Measurements from ENCODE around the gene OTC. TPM values are rescaled to one million over a fixed set of nuclear protein-coding genes. Genes with fewer than 3 reads are reported as not detected.

OTC gene
- polyA plus RNA-seq = 100 to 1,000 TPM in 1 of 4 donors, 10 to 100 TPM in 3; 65.4 to 130 (median 70.9) TPM
- long read RNA-seq, donor 1, transcript OTC-201 (10 exons, 1,585 nt) = major isoform, 90 of 175 reads
- long read RNA-seq, donor 1, partial matches to known transcripts = 85 of 175 reads
- long read RNA-seq, donor 1, other reads (novel, unspliced or antisense) = 0 of 175 reads
- long read RNA-seq, donor 2, transcript OTC-201 (10 exons, 1,585 nt) = major isoform, 10 of 10 reads
- long read RNA-seq, donor 2, partial matches to known transcripts = 0 of 10 reads
- long read RNA-seq, donor 2, other reads (novel, unspliced or antisense) = 0 of 10 reads
- long read RNA-seq, donor 3, transcript OTC-201 (10 exons, 1,585 nt) = major isoform, 12 of 24 reads
- long read RNA-seq, donor 3, partial matches to known transcripts = 12 of 24 reads
- long read RNA-seq, donor 3, other reads (novel, unspliced or antisense) = 0 of 24 reads
- long read RNA-seq, donor 4 = 0 reads
- long read RNA-seq, donor 5, partial matches to known transcripts = 0 of 2 reads
- long read RNA-seq, donor 5, other reads (novel, unspliced or antisense) = 0 of 2 reads
- long read RNA-seq, donor 6, transcript OTC-201 (10 exons, 1,585 nt) = major isoform, 29 of 55 reads
- long read RNA-seq, donor 6, partial matches to known transcripts = 26 of 55 reads
- long read RNA-seq, donor 6, other reads (novel, unspliced or antisense) = 0 of 55 reads
- long read RNA-seq, donor 7 = 0 reads
- long read RNA-seq, donor 8 = 0 reads
- long read RNA-seq, donor 9, transcript OTC-201 (10 exons, 1,585 nt) = major isoform, 10 of 15 reads
- long read RNA-seq, donor 9, partial matches to known transcripts = 5 of 15 reads
- long read RNA-seq, donor 9, other reads (novel, unspliced or antisense) = 0 of 15 reads
- long read RNA-seq, donor 10, transcript OTC-201 (10 exons, 1,585 nt) = major isoform, 9 of 9 reads
- long read RNA-seq, donor 10, partial matches to known transcripts = 0 of 9 reads
- long read RNA-seq, donor 10, other reads (novel, unspliced or antisense) = 0 of 9 reads

DNA sequence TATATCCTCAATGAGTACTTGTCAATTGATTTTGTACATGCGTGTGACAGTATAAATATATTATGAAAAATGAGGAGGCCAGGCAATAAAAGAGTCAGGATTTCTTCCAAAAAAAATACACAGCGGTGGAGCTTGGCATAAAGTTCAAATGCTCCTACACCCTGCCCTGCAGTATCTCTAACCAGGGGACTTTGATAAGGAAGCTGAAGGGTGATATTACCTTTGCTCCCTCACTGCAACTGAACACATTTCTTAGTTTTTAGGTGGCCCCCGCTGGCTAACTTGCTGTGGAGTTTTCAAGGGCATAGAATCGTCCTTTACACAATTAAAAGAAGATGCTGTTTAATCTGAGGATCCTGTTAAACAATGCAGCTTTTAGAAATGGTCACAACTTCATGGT is at the start of gene OTC:
TSS of gene OTC (plus strand) at position 243 of the 400 bp plus-strand sequence. CDS start at position 336, 93 bp downstream.
- WGBS, 3 donors = 15 to 54% (median 29%) methylated on average over 4 of the region's 4 CpGs
- no peaks in the 10 kb centered on the region for H3K27me3 ChIP-seq (ENCODE audit: control insufficient read depth in 3 of 3, insufficient read depth in 3 of 3, low read length in 3 of 3)
- peak; percentile 48 to 63 for DNase-seq
- H3K27ac ChIP-seq (ENCODE audit: low read depth in 1 of 3, low read length in 2 of 3) = peak within 1 kb of the TSS; percentile 32 to 74 (median 45)
- H3K9me3 ChIP-seq (ENCODE audit: control insufficient read depth in 2 of 2, insufficient read depth in 1 of 2, low read depth in 1 of 2, low read length in 1 of 2) = no peaks in the 10 kb centered on the region
- peaks cover 0 to 14% (median 0%) of the 10 kb centered on the region in 3 donors for H3K4me1 ChIP-seq (ENCODE audit: control insufficient read depth in 3 of 3, insufficient read depth in 2 of 3, low read depth in 1 of 3, low read length in 2 of 3)
- no peak for FAIRE-seq
- no peaks in the 10 kb centered on the region for H3K36me3 ChIP-seq (ENCODE audit: control insufficient read depth in 3 of 3, insufficient read depth in 2 of 3, low read depth in 1 of 3, low read length in 3 of 3)
- H3K4me3 ChIP-seq (ENCODE audit: low read depth in 1 of 3, low read length in 3 of 3) = peak within 1 kb of the TSS in 2 of 3 donors; percentile 45 to 53

DNA sequence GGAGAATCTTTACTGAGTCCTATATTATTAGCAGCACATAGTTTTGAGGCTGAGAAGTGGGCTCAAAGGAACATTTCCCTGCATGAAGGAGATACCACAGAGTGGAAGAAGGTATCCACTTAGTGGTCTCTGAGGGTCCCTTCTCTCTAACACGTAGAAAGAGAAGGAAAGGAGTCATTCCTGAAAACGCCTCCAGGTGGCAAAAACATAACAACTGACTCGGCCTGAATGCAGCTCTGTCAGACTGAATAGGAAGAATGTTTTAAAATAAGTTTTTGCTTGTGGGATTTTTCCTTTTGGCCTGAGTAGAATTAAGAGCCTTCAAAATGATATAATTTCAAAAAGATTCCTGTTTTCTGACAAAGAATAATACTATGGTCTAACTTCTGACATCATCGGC is 48.4 kb upstream of the OTC start:
- H3K4me3 ChIP-seq (ENCODE audit: low read depth in 1 of 3, low read length in 3 of 3) = no peak overlapping the region
- no peak overlapping the region for H3K27ac ChIP-seq (ENCODE audit: low read depth in 1 of 3, low read length in 2 of 3)
- FAIRE-seq = no peak
- peaks cover 0 to 4% (median 0%) of the 10 kb centered on the region in 3 donors for H3K36me3 ChIP-seq (ENCODE audit: control insufficient read depth in 3 of 3, insufficient read depth in 2 of 3, low read depth in 1 of 3, low read length in 3 of 3)
- H3K4me1 ChIP-seq (ENCODE audit: control insufficient read depth in 3 of 3, insufficient read depth in 2 of 3, low read depth in 1 of 3, low read length in 2 of 3) = no peaks in the 10 kb centered on the region
- no peaks in the 10 kb centered on the region for H3K27me3 ChIP-seq (ENCODE audit: control insufficient read depth in 3 of 3, insufficient read depth in 3 of 3, low read length in 3 of 3)
- 48 to 68% (median 61%) methylated on average over 4 of the region's 4 CpGs for WGBS, 3 donors
- no peaks in the 10 kb centered on the region for H3K9me3 ChIP-seq (ENCODE audit: control insufficient read depth in 2 of 2, insufficient read depth in 1 of 2, low read depth in 1 of 2, low read length in 1 of 2)
- peak in 1 of 2 donors; percentile 10 for DNase-seq

DNA sequence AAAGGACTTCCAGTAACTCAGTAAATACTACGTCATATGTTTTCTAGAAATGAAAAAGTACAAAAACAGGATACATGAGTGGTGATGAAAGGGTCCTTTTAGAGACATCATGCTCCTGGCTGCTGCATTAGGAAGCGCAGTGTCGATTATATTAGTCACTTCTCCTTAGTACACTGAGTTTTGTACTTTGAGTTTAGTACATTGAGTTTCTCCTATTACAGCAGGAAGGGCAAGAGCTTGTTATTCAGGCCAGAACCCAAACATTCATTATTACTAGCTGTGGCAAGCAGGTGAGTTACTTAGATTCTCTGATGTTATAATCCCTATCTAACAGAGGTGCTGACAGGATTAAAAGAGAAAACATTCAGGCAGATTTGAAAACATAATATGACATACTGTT is 46.4 kb upstream of the OTC start:
- FAIRE-seq (no peak), DNase-seq (peak in 1 of 2 donors; percentile 10)
- Histone ChIP-seq H3K27me3 (ENCODE audit: control insufficient read depth in 3 of 3, insufficient read depth in 3 of 3, low read length in 3 of 3) (no peaks in the 10 kb centered on the region), H3K9me3 (ENCODE audit: control insufficient read depth in 2 of 2, insufficient read depth in 1 of 2, low read depth in 1 of 2, low read length in 1 of 2) (no peaks in the 10 kb centered on the region), H3K27ac (ENCODE audit: low read depth in 1 of 3, low read length in 2 of 3) (no peak overlapping the region), H3K4me3 (ENCODE audit: low read depth in 1 of 3, low read length in 3 of 3) (no peak overlapping the region), H3K4me1 (ENCODE audit: control insufficient read depth in 3 of 3, insufficient read depth in 2 of 3, low read depth in 1 of 3, low read length in 2 of 3) (no peaks in the 10 kb centered on the region), H3K36me3 (ENCODE audit: control insufficient read depth in 3 of 3, insufficient read depth in 2 of 3, low read depth in 1 of 3, low read length in 3 of 3) (peaks cover 0 to 6% (median 0%) of the 10 kb centered on the region in 3 donors)
- 68 to 76% (median 70%) methylated on average over 3 of the region's 3 CpGs for WGBS, 3 donors

DNA sequence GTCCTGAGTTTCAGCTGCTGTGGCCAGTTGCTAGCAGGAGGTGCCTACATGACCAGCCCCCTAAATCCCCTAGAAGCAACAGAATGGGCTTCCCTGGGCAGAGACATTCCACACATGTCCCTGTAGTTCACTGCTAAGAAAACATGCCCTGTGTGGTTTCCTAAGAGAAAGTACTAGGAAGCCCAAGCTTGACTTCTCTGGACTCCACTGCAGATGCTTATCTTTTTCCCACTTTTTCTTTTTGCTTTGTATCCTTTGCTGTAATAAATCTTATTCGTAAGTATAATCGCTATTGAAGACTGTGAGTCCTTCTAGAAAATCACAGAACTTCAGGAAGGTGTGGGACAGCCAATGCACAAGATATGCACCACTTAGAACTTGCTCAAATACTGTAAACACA is 40.7 kb upstream of the OTC start:
- H3K4me3 ChIP-seq (ENCODE audit: low read depth in 1 of 3, low read length in 3 of 3) = no peak overlapping the region
- H3K4me1 ChIP-seq (ENCODE audit: control insufficient read depth in 3 of 3, insufficient read depth in 2 of 3, low read depth in 1 of 3, low read length in 2 of 3) = no peaks in the 10 kb centered on the region
- H3K27ac ChIP-seq (ENCODE audit: low read depth in 1 of 3, low read length in 2 of 3) = no peak overlapping the region
- peaks cover 0 to 11% (median 0%) of the 10 kb centered on the region in 3 donors for H3K36me3 ChIP-seq (ENCODE audit: control insufficient read depth in 3 of 3, insufficient read depth in 2 of 3, low read depth in 1 of 3, low read length in 3 of 3)
- 70 to 92% (median 87%) methylated on average over 2 of the region's 2 CpGs for WGBS, 3 donors
- H3K9me3 ChIP-seq (ENCODE audit: control insufficient read depth in 2 of 2, insufficient read depth in 1 of 2, low read depth in 1 of 2, low read length in 1 of 2) = no peaks in the 10 kb centered on the region
- no peaks in the 10 kb centered on the region for H3K27me3 ChIP-seq (ENCODE audit: control insufficient read depth in 3 of 3, insufficient read depth in 3 of 3, low read length in 3 of 3)
- no peak for DNase-seq
- no peak for FAIRE-seq

DNA sequence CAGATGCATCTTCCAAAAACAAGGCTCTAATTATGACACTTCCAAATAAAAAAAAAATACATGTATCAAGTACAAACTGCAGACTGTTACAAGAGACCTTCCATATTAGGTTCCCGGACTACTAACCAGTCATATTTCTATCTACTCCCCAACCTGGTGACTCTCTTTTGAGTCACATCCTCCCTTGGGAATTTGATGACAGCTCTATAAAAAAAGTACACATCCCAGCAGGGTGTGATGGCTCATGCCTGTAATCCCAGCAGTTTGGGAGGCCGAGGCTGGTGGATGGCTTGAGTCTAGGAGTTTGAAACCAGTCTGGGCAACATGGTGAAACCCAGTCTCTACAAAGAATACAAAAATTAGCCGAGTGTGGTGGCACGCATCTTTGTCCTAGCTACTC is 40.0 kb upstream of the OTC start:
- WGBS, 3 donors = 82 to 95% (median 94%) methylated on average over 4 of the region's 4 CpGs
- no peak overlapping the region for H3K4me3 ChIP-seq (ENCODE audit: low read depth in 1 of 3, low read length in 3 of 3)
- FAIRE-seq = no peak

DNA sequence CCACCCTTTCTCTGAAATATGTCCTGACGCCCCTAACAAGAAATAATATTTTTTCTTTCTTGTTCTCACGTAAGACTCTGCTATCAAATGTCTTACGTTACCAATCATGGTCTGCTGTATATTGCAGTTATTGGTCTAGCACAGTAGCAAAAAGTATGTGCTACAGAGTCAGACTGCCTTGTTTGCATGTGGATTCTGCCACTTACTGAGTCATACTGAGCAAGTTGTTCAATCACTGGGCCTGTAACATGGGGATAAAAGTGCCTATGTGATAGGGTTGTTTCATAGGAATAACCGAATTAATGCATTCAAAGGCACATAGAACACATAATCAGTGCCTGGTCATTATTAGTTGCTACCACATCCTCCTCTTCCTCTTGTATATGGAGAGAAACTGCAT is 39.2 kb upstream of the OTC start:
- WGBS, 3 donors = 81 to 95% (median 92%) methylated on average over 4 of the region's 4 CpGs
- no peak overlapping the region for H3K27ac ChIP-seq (ENCODE audit: low read depth in 1 of 3, low read length in 2 of 3)
- no peak overlapping the region for H3K4me3 ChIP-seq (ENCODE audit: low read depth in 1 of 3, low read length in 3 of 3)
- FAIRE-seq (no peak), DNase-seq (no peak)
- H3K9me3 ChIP-seq (ENCODE audit: control insufficient read depth in 2 of 2, insufficient read depth in 1 of 2, low read depth in 1 of 2, low read length in 1 of 2) = no peaks in the 10 kb centered on the region
- H3K36me3 ChIP-seq (ENCODE audit: control insufficient read depth in 3 of 3, insufficient read depth in 2 of 3, low read depth in 1 of 3, low read length in 3 of 3) = peaks cover 0 to 11% (median 2%) of the 10 kb centered on the region in 3 donors
- H3K27me3 ChIP-seq (ENCODE audit: control insufficient read depth in 3 of 3, insufficient read depth in 3 of 3, low read length in 3 of 3) = no peaks in the 10 kb centered on the region
- H3K4me1 ChIP-seq (ENCODE audit: control insufficient read depth in 3 of 3, insufficient read depth in 2 of 3, low read depth in 1 of 3, low read length in 2 of 3) = no peaks in the 10 kb centered on the region

More for the DNA sequence above, 40.0 kb upstream of the OTC start:
- no peak for DNase-seq
- Histone ChIP-seq H3K27ac (ENCODE audit: low read depth in 1 of 3, low read length in 2 of 3) (no peak overlapping the region), H3K4me1 (ENCODE audit: control insufficient read depth in 3 of 3, insufficient read depth in 2 of 3, low read depth in 1 of 3, low read length in 2 of 3) (no peaks in the 10 kb centered on the region), H3K27me3 (ENCODE audit: control insufficient read depth in 3 of 3, insufficient read depth in 3 of 3, low read length in 3 of 3) (no peaks in the 10 kb centered on the region), H3K9me3 (ENCODE audit: control insufficient read depth in 2 of 2, insufficient read depth in 1 of 2, low read depth in 1 of 2, low read length in 1 of 2) (no peaks in the 10 kb centered on the region), H3K36me3 (ENCODE audit: control insufficient read depth in 3 of 3, insufficient read depth in 2 of 3, low read depth in 1 of 3, low read length in 3 of 3) (peaks cover 0 to 11% (median 0%) of the 10 kb centered on the region in 3 donors)

DNA sequence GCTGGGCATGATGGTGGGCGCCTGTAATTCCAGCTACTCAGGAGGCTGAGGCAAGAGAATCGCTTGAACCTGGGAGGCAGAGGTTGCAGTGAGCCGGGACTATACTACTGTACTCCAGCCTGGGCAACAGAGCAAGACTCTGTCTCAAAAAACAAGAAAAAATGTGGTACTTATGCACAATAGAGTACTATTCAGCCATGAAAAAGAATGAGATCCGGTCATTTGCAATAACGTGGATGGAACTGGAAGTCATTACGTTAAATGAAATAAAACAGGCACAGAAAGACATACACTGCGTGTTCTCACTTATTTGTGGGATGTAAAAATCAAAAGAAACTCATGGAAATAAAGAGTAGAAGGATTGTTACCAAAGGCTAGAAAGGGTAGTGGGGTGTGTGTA is 37.2 kb upstream of the OTC start:
- peaks cover 0 to 7% (median 2%) of the 10 kb centered on the region in 3 donors for H3K36me3 ChIP-seq (ENCODE audit: control insufficient read depth in 3 of 3, insufficient read depth in 2 of 3, low read depth in 1 of 3, low read length in 3 of 3)
- no peaks in the 10 kb centered on the region for H3K4me1 ChIP-seq (ENCODE audit: control insufficient read depth in 3 of 3, insufficient read depth in 2 of 3, low read depth in 1 of 3, low read length in 2 of 3)
- no peak for DNase-seq
- no peaks in the 10 kb centered on the region for H3K9me3 ChIP-seq (ENCODE audit: control insufficient read depth in 2 of 2, insufficient read depth in 1 of 2, low read depth in 1 of 2, low read length in 1 of 2)
- H3K27ac ChIP-seq (ENCODE audit: low read depth in 1 of 3, low read length in 2 of 3) = no peak overlapping the region
- FAIRE-seq = no peak
- 87 to 99% (median 98%) methylated on average over 7 of the region's 7 CpGs for whole genome bisulfite sequencing, 3 donors
- no peak overlapping the region for H3K4me3 ChIP-seq (ENCODE audit: low read depth in 1 of 3, low read length in 3 of 3)
- no peaks in the 10 kb centered on the region for H3K27me3 ChIP-seq (ENCODE audit: control insufficient read depth in 3 of 3, insufficient read depth in 3 of 3, low read length in 3 of 3)

DNA sequence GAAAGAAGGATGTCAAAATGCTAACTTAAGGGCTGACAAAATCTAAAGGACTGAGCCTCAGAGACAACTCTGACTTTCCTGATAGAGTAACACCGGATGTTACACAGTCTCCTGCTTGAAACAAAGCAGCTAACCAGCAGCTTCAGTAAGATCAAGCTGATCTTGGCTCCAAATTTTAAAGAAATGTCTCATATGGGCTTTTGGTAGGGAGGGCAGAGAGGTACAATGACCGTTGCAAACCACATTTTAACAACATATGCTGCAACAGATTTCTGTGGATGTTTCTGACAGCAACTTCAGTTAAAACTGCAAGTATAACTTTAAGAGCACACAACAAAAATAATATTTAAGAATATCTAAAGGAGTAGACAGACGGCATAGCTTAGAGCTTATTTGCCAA is 34.2 kb upstream of the OTC start:
- no peaks in the 10 kb centered on the region for H3K27me3 ChIP-seq (ENCODE audit: control insufficient read depth in 3 of 3, insufficient read depth in 3 of 3, low read length in 3 of 3)
- no peak overlapping the region for H3K27ac ChIP-seq (ENCODE audit: low read depth in 1 of 3, low read length in 2 of 3)
- no peaks in the 10 kb centered on the region for H3K4me1 ChIP-seq (ENCODE audit: control insufficient read depth in 3 of 3, insufficient read depth in 2 of 3, low read depth in 1 of 3, low read length in 2 of 3)
- no peak for DNase-seq
- H3K4me3 ChIP-seq (ENCODE audit: low read depth in 1 of 3, low read length in 3 of 3) = no peak overlapping the region
- no peaks in the 10 kb centered on the region for H3K9me3 ChIP-seq (ENCODE audit: control insufficient read depth in 2 of 2, insufficient read depth in 1 of 2, low read depth in 1 of 2, low read length in 1 of 2)
- peaks cover 0 to 5% (median 2%) of the 10 kb centered on the region in 3 donors for H3K36me3 ChIP-seq (ENCODE audit: control insufficient read depth in 3 of 3, insufficient read depth in 2 of 3, low read depth in 1 of 3, low read length in 3 of 3)
- no peak for FAIRE-seq
- WGBS, 3 donors = 68 to 91% (median 81%) methylated on average over 3 of the region's 3 CpGs

Measured in small intestine (tissue), 16 donors.